Endothelial cell of hepatic sinusoid (primary cell): ENCODE data around the gene TNFSF8.

Source experiments
- in situ Hi-C: cut with HindIII; loops from 2 replicates; pipeline ENCODE4 v1.10.0; 2017; ENCODE audit warnings: low sequenced_read_pairs

The TNFSF8 gene

GRCh38 chr9:114908104-114908622 is 22.2 kb downstream of the TNFSF8 start:
- in situ Hi-C loops: no loop called here

GRCh38 chr9:114906922-114907571 is 23.3 kb downstream of the TNFSF8 start:
- in situ Hi-C loops: no loop called here

- in situ Hi-C loops: no loop called here
Measured at GRCh38 chr9:114905170-114905940, 25.0 kb downstream of the TNFSF8 start.

GRCh38 chr9:114902786-114903524 is 27.4 kb downstream of the TNFSF8 start:
- in situ Hi-C loops: no loop called here

- in situ Hi-C loops: no loop called here
Measured at GRCh38 chr9:114900942-114901802, 29.2 kb downstream of the TNFSF8 start.

GRCh38 chr9:114899995-114900394 is 30.4 kb downstream of the TNFSF8 start:
- in situ Hi-C loops: no loop called here

- in situ Hi-C loops: no loop called here
Measured at GRCh38 chr9:114899461-114899860, 30.9 kb downstream of the TNFSF8 start.

- in situ Hi-C loops: no loop called here
Measured at GRCh38 chr9:114898741-114899140, 31.6 kb downstream of the TNFSF8 start.

- in situ Hi-C loops: no loop called here
Measured at GRCh38 chr9:114897196-114897595, 33.2 kb downstream of the TNFSF8 start.

GRCh38 chr9:114896344-114896743 is 34.0 kb downstream of the TNFSF8 start:
- in situ Hi-C loops: no loop called here

GRCh38 chr9:114895521-114895991 is 34.8 kb downstream of the TNFSF8 start:
- in situ Hi-C loops: no loop called here

- in situ Hi-C loops: no loop called here
Measured at GRCh38 chr9:114894609-114895433, 35.6 kb downstream of the TNFSF8 start.

- in situ Hi-C loops: no loop called here
Measured at GRCh38 chr9:114894206-114894605, 36.2 kb downstream of the TNFSF8 start.

GRCh38 chr9:114893221-114894010 is 37.0 kb downstream of the TNFSF8 start:
- in situ Hi-C loops: no loop called here

GRCh38 chr9:114889802-114890224 is 40.6 kb downstream of the TNFSF8 start:
- in situ Hi-C loops: loop anchor here (5.0 kb wide), 1 partner anchor 83 kb away; the partner anchor contains the start of gene TNFSF15

- in situ Hi-C loops: loop anchor here (5.0 kb wide), 1 partner anchor 81 kb away; the partner anchor contains the start of gene TNFSF15
Measured at GRCh38 chr9:114888607-114889006, 41.8 kb downstream of the TNFSF8 start.

GRCh38 chr9:114887963-114888362 is 42.4 kb downstream of the TNFSF8 start:
- in situ Hi-C loops: loop anchor here (5.0 kb wide), 1 partner anchor 81 kb away; the partner anchor contains the start of gene TNFSF15

GRCh38 chr9:114884787-114885452 is 45.5 kb downstream of the TNFSF8 start:
- in situ Hi-C loops: loop anchor here (5.0 kb wide), 1 partner anchor 78 kb away; the partner anchor contains the start of gene TNFSF15
